CD4-positive, CD25-positive, alpha-beta regulatory T cell (primary cell): ENCODE measurements around the gene ABITRAM. TPM values are rescaled to one million over a fixed set of nuclear protein-coding genes. Genes with fewer than 3 reads are reported as not detected.
"Not testable (repeated sequence)": the region's sequence is repeated elsewhere in the genome, so short reads cannot be mapped to it uniquely, and the experiment has no call there.

Experiments used
- ATAC-seq, 2 donors: fragments of 150-1000 bp; cut with Tn5 transposase; one replicate each; pipeline ENCODE4 v1.10.0; 2021; ENCODE audit warnings: low read depth in 2 of 2, moderate number of reproducible peaks in 2 of 2, moderate library complexity in 1 of 2
- DNase-seq, 3 donors: peaks; one replicate each; pipeline versions ENCODE4 v3.0.0 to v3.0.0-alpha.2; 2012 to 2022; ENCODE audit warnings: mixed read lengths in 1 of 3
- H3K27ac ChIP-seq: one replicate; pipeline ENCODE4 v1.7.0; 2013; ENCODE audit warnings: mild to moderate bottlenecking, low read length; ENCODE audit not compliant: insufficient read depth, poor library complexity, severe bottlenecking
- H3K27me3 ChIP-seq: one replicate; pipeline ENCODE4 v1.7.0; 2013; ENCODE audit warnings: low read length; ENCODE audit not compliant: control insufficient read depth, insufficient read depth
- H3K36me3 ChIP-seq: one replicate; pipeline ENCODE4 v1.7.0; 2013; ENCODE audit warnings: mild to moderate bottlenecking, low read length, moderate library complexity; ENCODE audit not compliant: control insufficient read depth, insufficient read depth
- H3K4me1 ChIP-seq: 2 replicates; pipeline ENCODE4 v1.7.0; 2013; ENCODE audit warnings: mild to moderate bottlenecking, low read length; ENCODE audit not compliant: insufficient read depth, control insufficient read depth, poor library complexity, severe bottlenecking
- H3K4me3 ChIP-seq: one replicate; pipeline ENCODE4 v1.7.0; 2013; ENCODE audit warnings: low read depth, mild to moderate bottlenecking, low read length, moderate library complexity
- H3K9me3 ChIP-seq, 2 experiments: 1 replicate in 1 of 2; 2 replicates in 1 of 2; pipeline ENCODE4 v1.7.0; 2013; ENCODE audit warnings: low read length in 2 of 2, mild to moderate bottlenecking in 1 of 2, moderate library complexity in 1 of 2; ENCODE audit not compliant: control insufficient read depth in 2 of 2
- H3K27ac Mint-ChIP-seq, 3 donors: one replicate each; pipeline ENCODE4 v1.8.0; 2020 to 2022; ENCODE audit warnings: mild to moderate bottlenecking in 3 of 3, mixed read lengths in 3 of 3, moderate library complexity in 2 of 3
- H3K27me3 Mint-ChIP-seq: one replicate; pipeline ENCODE4 v1.8.0; 2022; ENCODE audit warnings: mild to moderate bottlenecking, mixed read lengths
- H3K36me3 Mint-ChIP-seq: one replicate; pipeline ENCODE4 v1.8.0; 2020; ENCODE audit warnings: mixed read lengths
- H3K4me1 Mint-ChIP-seq, 4 donors: one replicate each; pipeline ENCODE4 v1.8.0; 2020 to 2022; ENCODE audit warnings: mixed read lengths in 4 of 4, mild to moderate bottlenecking in 1 of 4
- H3K4me3 Mint-ChIP-seq, 4 donors: one replicate each; pipeline ENCODE4 v1.8.0; 2020 to 2022; ENCODE audit warnings: mild to moderate bottlenecking in 4 of 4, mixed read lengths in 4 of 4, moderate library complexity in 3 of 4
- H3K9me3 Mint-ChIP-seq, 7 donors: one replicate each; pipeline ENCODE4 v1.8.0; 2020 to 2022; ENCODE audit warnings: mixed read lengths in 7 of 7, mild to moderate bottlenecking in 3 of 7, moderate library complexity in 2 of 7
- polyA plus RNA-seq, 4 donors: library from polyadenylated mRNA; unstranded; fragments of 300-500 nt; fragmentation: Illumina TruSeq; gene quantifications; one replicate each; pipeline ENCODE4 v1.2.3, GENCODE V29; 2021
- total RNA-seq: library from RNA; stranded (reverse); gene quantifications from one replicate; pipeline ENCODE4 v1.2.3, GENCODE V29; 2022

Gene ABITRAM, protein sequence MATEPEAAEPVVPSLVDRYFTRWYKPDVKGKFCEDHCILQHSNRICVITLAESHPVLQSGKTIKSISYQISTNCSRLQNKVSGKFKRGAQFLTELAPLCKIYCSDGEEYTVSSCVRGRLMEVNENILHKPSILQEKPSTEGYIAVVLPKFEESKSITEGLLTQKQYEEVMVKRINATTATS
- total RNA-seq, result 6.2 TPM
- 10 to 100 TPM; 12.7 to 21.4 (median 14.7) TPM for polyA plus RNA-seq

GRCh38 chr9:108934323-108934893 is at the start of gene ABITRAM:
Gene ABITRAM, plus strand, starts transcription at chr9:108934400. Its CDS starts 87 bp downstream, at chr9:108934487.
- no peaks in the 10 kb centered on the region for H3K27me3 Mint-ChIP-seq
- peaks cover 13 to 52% (median 30%) of the 10 kb centered on the region in 4 donors for H3K4me1 Mint-ChIP-seq
- Histone ChIP-seq H3K4me1 (peaks cover 25% of the 10 kb centered on the region), H3K9me3 (no peaks in the 10 kb centered on the region), H3K27ac (peak within 1 kb of the TSS; percentile 90), H3K27me3 (no peaks in the 10 kb centered on the region), H3K36me3 (peaks cover 12% of the 10 kb centered on the region), H3K4me3 (peak within 1 kb of the TSS; percentile 90)
- peak within 1 kb of the TSS; percentile 97 to 100 (median 99) for H3K27ac Mint-ChIP-seq
- peak; percentile 80 to 92 (median 84) for DNase-seq
- peaks cover 16% of the 10 kb centered on the region for H3K36me3 Mint-ChIP-seq
- H3K9me3 Mint-ChIP-seq, result no peaks in the 10 kb centered on the region
- peak within 1 kb of the TSS; percentile 95 to 99 (median 99) for H3K4me3 Mint-ChIP-seq
- ATAC-seq, result peak; percentile 84 to 85

GRCh38 chr9:108884701-108885100 is 49.5 kb upstream of the ABITRAM start:
- H3K4me3 ChIP-seq, result no peak overlapping the region
- H3K27me3 ChIP-seq, result no peaks in the 10 kb centered on the region
- H3K27ac ChIP-seq, result no peak overlapping the region
- ATAC-seq (no peak), DNase-seq (no peak)
- Mint-ChIP-seq H3K4me1 (peaks cover 6 to 8% (median 7%) of the 10 kb centered on the region in 4 donors), H3K4me3 (no peak overlapping the region), H3K27ac (no peak overlapping the region), H3K36me3 (peaks cover 53% of the 10 kb centered on the region), H3K27me3 (no peaks in the 10 kb centered on the region), H3K9me3 (peaks cover 0 to 1% (median 0%) of the 10 kb centered on the region in 7 donors)
- H3K36me3 ChIP-seq, result peaks cover 48% of the 10 kb centered on the region
- H3K9me3 ChIP-seq, result no peaks in the 10 kb centered on the region
- H3K4me1 ChIP-seq, result no peaks in the 10 kb centered on the region

DNA sequence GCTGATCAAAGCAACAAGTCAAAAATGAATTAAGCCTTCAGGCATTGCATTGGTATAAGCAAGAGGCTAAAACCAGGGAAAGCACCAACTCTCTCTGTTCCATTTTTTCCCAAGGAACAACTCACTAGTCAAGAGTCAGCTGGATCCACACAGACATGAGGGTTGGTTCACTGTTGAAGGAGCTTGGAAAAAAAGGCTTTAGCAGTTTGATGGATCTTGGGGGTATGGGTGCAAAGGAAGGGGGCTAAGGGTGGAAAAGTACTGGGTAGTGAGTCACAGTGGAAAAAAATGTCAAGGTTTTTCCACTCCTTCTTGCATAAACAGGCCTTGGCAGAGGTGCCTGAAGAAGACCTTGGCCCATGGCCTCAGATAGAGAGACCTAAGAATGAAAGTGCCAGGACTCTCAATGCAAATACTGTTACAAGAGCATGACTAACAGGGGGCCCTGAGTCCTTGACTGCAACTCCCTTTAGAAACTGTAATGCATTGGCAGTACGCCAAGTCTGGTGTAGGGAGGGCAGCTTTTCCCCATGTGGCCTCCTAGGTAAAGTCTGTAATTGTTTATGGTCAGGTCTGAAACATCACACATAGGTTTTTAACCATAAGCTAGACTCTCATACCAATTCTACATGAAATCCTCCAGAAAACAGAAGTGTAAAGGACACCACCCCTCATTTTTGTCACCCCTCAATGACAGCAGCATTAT is 48.4 kb upstream of the ABITRAM start:
- Mint-ChIP-seq H3K9me3 (peaks cover 0 to 1% (median 0%) of the 10 kb centered on the region in 7 donors), H3K4me3 (no peak overlapping the region), H3K27me3 (no peaks in the 10 kb centered on the region), H3K4me1 (peaks cover 6 to 8% (median 7%) of the 10 kb centered on the region in 4 donors), H3K27ac (peak overlapping the region in 2 of 3 donors; percentile 24 to 36), H3K36me3 (peaks cover 52% of the 10 kb centered on the region)
- Histone ChIP-seq H3K9me3 (no peaks in the 10 kb centered on the region), H3K36me3 (peaks cover 49% of the 10 kb centered on the region), H3K27me3 (no peaks in the 10 kb centered on the region), H3K27ac (no peak overlapping the region), H3K4me3 (no peak overlapping the region), H3K4me1 (no peaks in the 10 kb centered on the region)
- ATAC-seq (no peak), DNase-seq (peak in 1 of 3 donors; percentile 10)

DNA sequence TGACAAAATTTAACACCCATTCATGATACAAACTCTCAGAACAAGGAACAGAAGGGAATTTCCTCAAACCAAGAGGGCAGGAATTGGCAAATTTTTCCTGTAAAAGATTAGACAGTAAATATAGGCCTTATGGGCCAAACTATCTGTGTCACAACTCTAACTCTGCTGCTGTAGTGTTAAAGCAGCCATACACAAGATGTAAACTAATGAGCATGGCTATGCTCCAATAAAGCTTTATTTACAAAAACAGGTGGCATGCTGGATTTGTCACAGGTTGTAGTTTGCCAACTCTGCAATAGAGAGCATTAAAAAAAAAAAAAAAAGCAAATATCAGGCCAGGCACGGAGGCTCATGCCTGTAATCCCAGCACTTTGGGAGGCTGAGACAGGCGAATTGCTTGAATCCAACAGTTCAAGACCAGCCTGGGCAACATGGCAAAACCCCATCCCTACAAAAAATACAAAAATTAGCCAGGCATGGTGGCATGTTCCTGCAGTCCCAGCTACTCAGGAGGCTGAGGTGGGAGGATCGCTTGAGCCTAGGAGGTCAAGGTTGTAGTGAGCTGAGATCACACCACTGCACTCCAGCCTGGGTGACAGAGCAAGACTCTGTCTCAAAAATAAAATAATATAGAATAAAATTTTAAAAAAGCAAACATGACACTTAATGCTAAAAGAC is 47.5 kb upstream of the ABITRAM start:
- not testable (repeated sequence) for H3K4me1 ChIP-seq, H3K9me3 Mint-ChIP-seq, DNase-seq, H3K27ac ChIP-seq, H3K27me3 Mint-ChIP-seq, H3K27ac Mint-ChIP-seq, H3K4me3 ChIP-seq, H3K27me3 ChIP-seq, H3K4me3 Mint-ChIP-seq, H3K9me3 ChIP-seq, H3K4me1 Mint-ChIP-seq, ATAC-seq
- peaks cover 55% of the 10 kb centered on the region for H3K36me3 ChIP-seq
- H3K36me3 Mint-ChIP-seq, result peaks cover 58% of the 10 kb centered on the region

DNA sequence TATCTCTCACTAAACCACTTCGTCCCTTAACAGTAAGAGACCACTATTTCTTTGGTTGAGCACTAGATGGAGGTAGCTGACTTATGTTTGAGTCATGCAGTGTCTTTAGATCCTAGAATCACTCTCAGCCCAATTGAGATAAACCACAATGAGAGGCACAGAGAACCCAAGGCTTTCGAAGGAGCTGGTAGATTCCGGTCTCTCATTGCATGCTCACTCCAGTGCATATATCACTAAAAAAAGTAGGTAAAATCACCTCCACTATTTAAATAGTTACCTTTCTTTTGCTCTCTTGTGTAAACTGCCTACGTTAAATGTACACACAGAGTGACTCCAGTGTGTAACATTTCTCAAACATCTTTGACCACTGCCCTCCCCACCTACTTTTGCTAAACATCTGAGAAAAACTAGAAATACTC is 44.5 kb upstream of the ABITRAM start:
- H3K27me3 Mint-ChIP-seq, result no peaks in the 10 kb centered on the region
- no peaks in the 10 kb centered on the region for H3K4me1 ChIP-seq
- no peak overlapping the region for H3K27ac ChIP-seq
- no peak overlapping the region for H3K4me3 ChIP-seq
- DNase-seq, result peak in 1 of 3 donors; percentile 27
- H3K36me3 ChIP-seq, result peaks cover 69% of the 10 kb centered on the region
- H3K27me3 ChIP-seq, result no peaks in the 10 kb centered on the region
- peaks cover 60% of the 10 kb centered on the region for H3K36me3 Mint-ChIP-seq
- H3K4me3 Mint-ChIP-seq, result no peak overlapping the region
- H3K9me3 ChIP-seq, result no peaks in the 10 kb centered on the region
- no peak for ATAC-seq
- H3K27ac Mint-ChIP-seq, result no peak overlapping the region
- H3K4me1 Mint-ChIP-seq, result peaks cover 0 to 8% (median 7%) of the 10 kb centered on the region in 4 donors
- H3K9me3 Mint-ChIP-seq, result no peaks in the 10 kb centered on the region

DNA sequence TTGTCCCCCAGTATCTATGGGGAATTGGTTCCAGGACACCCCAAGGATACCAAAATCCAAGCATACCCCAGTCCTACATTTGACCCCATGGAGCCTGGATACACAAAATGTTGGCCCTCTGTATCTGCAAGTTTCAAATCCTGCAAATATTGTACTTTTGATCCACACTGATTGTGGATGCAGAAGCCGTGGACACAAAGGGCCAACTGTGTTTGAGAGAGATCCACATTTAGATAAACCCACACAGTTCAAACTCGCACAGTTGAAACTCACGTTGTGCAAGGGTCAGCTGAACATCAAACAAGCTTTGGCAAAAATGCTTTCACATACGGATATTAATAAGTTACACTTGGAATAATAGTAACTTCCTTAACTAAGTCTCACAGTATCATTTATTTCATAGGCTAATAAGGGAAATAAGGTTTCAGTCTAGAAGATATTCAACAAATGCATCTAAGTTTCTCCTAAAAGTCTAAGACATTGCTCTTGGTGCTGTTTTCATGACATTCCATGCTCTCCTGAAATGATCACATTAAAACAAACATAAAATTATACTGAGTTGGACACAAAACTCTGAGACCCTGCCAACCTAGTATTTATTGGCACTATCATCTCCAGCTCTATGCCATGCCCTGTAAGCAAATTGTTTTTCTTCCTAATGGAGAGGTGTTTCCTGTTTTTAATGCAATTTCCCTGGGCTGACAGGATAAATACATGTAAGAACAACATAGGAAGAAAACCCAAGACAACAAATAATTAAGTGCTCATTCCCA is 39.8 kb upstream of the ABITRAM start:
- Mint-ChIP-seq H3K27ac (no peak overlapping the region), H3K9me3 (no peaks in the 10 kb centered on the region), H3K27me3 (no peaks in the 10 kb centered on the region), H3K4me3 (no peak overlapping the region), H3K36me3 (peaks cover 67% of the 10 kb centered on the region), H3K4me1 (no peaks in the 10 kb centered on the region)
- H3K4me1 ChIP-seq, result no peaks in the 10 kb centered on the region
- ATAC-seq (no peak), DNase-seq (no peak)
- H3K9me3 ChIP-seq, result no peaks in the 10 kb centered on the region
- no peak overlapping the region for H3K4me3 ChIP-seq
- no peak overlapping the region for H3K27ac ChIP-seq
- no peaks in the 10 kb centered on the region for H3K27me3 ChIP-seq
- H3K36me3 ChIP-seq, result peaks cover 89% of the 10 kb centered on the region
